NCI-H146 treated with DMSO at 0.1 percent for 48 hours (cell line): ENCODE measurements around the gene ACP2.

ENCODE experiments used
- DNase-seq: peaks from one replicate; lab custom pipeline; 2025; ENCODE audit not compliant: unreplicated experiment; lab: John Stamatoyannopoulos, UW

The ACP2 gene

GRCh38 chr11:47248664-47249377 lies at the start of gene ACP2:
ACP2 (minus strand) TSS chr11:47248814; CDS start chr11:47248789, 25 bp downstream.
- peak; percentile 69 for DNase-seq

GRCh38 chr11:47296045-47296444 lies 47.4 kb upstream of the ACP2 start:
- DNase-seq, result no peak

- no peak for DNase-seq
Observed at GRCh38 chr11:47295385-47295784, 46.8 kb upstream of the ACP2 start.

- DNase-seq, result no peak
Observed at GRCh38 chr11:47289856-47290255, 41.2 kb upstream of the ACP2 start.

- DNase-seq, result no peak
Observed at GRCh38 chr11:47288066-47288465, 39.5 kb upstream of the ACP2 start.

- DNase-seq, result no peak
Observed at GRCh38 chr11:47285969-47286770, 37.6 kb upstream of the ACP2 start.

GRCh38 chr11:47284151-47284550 lies 35.5 kb upstream of the ACP2 start:
- DNase-seq, result no peak

GRCh38 chr11:47282462-47282861 lies 33.8 kb upstream of the ACP2 start:
- no peak for DNase-seq

- no peak for DNase-seq
Observed at GRCh38 chr11:47280860-47281259, 32.2 kb upstream of the ACP2 start.

GRCh38 chr11:47280099-47280498 lies 31.5 kb upstream of the ACP2 start:
- no peak for DNase-seq

- DNase-seq, result no peak
Observed at GRCh38 chr11:47278769-47279168, 30.2 kb upstream of the ACP2 start.

- no peak for DNase-seq
Observed at GRCh38 chr11:47278058-47278457, 29.4 kb upstream of the ACP2 start.

GRCh38 chr11:47276923-47277322 lies 28.3 kb upstream of the ACP2 start:
- no peak for DNase-seq

GRCh38 chr11:47274495-47275235 lies 26.1 kb upstream of the ACP2 start:
- no peak for DNase-seq

GRCh38 chr11:47272706-47273105 lies 24.1 kb upstream of the ACP2 start:
- no peak for DNase-seq

- DNase-seq, result peak; percentile 44
Observed at GRCh38 chr11:47271961-47272661, 23.5 kb upstream of the ACP2 start.

- no peak for DNase-seq
Observed at GRCh38 chr11:47271328-47271727, 22.7 kb upstream of the ACP2 start.

GRCh38 chr11:47270331-47271271 lies 22.0 kb upstream of the ACP2 start:
- DNase-seq, result peak; percentile 35

- DNase-seq, result peak; percentile 77
Observed at GRCh38 chr11:47269829-47270305, 21.3 kb upstream of the ACP2 start, which contains the start of gene MADD. MADD (plus strand) TSS chr11:47270133.
